Stimulated activated CD4-positive, alpha-beta T cell treated with anti-CD3 and anti-CD28 coated beads, Interleukin-12 subunit alpha, Interleukin-12 subunit beta, amount 100 ng/mL, for 24 hours (primary cell): Measurements from ENCODE around the gene MICB.
"Not testable (repeated sequence)": the region's sequence is repeated elsewhere in the genome, so short reads cannot be mapped to it uniquely, and the experiment has no call there.

ENCODE experiments used
- DNase-seq, 2 experiments: peaks; one replicate each; pipeline ENCODE4 v3.0.0-alpha.2; 2020; ENCODE audit warnings: low read depth in 2 of 2

MICB gene

DNA sequence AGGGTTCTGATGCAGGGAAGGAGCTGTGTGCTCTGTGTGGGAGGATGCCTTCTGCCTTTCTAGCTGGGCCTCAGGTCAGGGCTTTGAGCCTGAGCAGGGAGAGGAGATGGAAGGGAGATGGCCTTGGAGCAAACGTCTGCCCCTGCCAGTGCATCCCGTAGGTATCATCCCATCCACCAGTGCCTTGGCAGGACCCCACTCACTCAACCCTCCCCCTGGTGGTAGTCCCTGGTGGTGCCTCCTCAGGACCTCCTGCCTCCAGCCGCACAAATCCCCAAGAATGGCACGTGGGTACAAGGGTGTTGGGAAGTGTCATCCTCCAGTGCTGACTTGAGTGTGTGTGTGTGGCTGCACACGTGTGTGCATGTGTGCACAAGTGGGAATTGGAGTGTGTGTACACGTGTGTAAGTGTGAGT, 23.1 kb upstream of the MICB start:
- DNase-seq: no peak

DNA sequence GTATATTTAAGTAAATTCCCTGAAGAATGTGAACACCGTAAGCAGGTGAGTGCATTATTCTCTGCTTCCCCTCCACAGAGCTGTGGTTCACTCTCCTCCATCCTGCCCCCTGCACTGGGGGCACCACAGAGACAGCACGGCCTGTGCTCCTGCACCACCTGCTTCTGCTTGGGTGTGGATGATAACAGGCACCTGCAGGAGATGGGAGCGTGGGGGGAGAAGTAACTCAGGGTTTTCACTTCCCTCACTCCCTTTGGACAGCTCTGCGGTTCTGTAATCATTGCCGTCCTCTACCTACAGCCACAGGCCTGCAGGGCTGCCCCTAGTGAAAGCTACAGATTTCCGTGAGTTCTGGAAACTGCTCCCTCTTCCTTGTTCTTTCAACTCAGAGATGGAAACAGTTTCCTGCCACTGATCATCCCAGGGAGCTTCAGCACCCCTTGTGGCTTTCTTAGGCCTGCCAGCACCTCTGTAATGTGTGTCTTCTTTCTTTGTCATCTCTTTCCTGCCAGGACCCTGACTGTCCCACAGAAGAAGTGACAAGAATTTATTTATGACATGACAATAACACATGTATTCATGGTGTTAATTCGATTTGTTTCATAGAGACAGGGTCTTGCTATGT, 21.3 kb upstream of the MICB start:
- no peak for DNase-seq

DNA sequence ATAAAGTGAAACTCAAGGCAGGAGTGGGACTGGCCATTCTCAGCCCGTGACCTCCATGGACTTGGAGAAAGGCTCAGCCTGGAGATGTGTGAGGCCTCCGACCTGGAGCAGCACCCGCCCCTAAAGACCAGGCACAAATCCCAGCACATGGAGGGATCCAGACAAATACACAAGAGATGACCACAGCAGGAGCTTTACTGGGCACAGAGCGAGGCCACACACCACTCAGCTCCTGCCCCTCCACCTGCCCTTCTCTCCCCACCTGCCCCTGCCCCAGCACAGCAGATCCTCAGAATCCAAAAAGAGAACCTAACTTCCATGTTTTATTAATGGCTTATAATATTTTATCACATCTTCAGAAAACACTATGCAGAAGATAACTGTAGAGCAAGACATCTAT, 20.4 kb upstream of the MICB start:
- no peak for DNase-seq

DNA sequence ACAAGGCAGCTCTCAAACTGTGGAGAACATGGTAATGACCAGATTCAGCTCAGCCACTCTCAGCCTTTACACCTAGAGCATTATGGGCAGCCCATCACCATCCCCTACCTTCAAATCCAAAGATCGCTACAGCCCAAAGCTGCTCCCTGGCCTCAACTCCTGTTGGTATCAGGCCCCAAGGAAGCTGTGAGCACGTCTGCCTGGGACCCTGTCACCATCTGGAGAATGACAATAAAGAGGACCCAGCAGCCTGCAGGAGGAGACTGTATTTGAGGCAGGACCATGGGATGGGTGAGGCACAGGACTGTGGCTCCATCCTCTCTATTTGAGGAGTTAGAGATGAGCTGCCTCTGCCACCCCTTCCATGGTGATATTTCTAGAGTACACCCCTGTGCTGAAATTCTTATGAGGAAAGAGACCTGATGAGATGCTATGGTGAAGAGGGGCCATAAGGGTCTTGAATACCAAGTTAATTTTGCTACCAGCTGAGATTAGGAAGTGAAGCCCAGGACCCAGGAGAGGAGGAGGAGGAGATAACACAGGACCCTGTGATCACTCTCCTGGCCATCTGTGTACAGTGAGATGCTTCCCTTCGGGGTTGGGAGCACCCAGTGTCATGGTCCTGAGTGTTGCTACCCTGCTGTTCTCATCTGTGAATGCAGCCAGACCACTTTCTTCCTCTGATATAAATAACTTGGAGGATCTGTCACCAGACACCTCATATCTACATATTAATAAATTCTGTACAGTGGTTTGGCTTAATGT, 19.6 kb upstream of the MICB start:
- no peak for DNase-seq

DNA sequence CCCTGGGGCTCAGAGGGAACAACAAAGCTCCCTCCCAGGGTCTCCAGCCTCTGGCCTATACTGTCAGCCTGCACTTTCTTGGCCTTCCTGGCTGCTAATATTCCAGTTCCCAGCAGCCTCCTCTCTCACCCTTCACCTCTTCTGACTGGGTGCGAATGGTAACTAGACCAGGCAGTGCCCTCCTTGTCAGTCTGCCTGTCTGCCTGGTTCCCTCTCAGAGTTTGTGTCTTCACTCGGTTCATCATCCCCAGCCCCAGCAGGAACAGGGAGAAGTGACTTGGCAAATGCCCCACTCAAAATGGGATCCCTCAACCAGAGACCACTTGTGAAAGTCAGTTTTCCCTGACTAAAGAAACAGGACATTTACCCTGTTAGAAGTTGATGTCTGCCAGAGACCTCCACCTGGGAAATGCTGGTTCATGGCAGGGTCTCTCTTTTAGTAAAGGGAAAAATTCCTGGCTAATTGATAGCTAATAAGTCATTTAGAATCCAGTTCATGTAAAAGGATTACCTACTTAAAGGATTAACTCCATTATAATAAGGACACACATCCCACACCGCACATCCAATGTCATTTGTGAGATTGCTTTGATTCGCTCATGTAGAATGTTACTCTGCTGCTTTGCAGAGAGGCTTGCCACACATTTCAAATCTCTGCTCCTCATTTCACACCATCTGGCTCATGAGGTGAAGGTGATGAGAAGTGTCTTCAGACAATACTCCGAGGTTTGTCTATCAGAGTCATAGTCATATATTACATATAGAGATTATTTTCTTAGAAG, 18.6 kb upstream of the MICB start:
- no peak for DNase-seq

DNA sequence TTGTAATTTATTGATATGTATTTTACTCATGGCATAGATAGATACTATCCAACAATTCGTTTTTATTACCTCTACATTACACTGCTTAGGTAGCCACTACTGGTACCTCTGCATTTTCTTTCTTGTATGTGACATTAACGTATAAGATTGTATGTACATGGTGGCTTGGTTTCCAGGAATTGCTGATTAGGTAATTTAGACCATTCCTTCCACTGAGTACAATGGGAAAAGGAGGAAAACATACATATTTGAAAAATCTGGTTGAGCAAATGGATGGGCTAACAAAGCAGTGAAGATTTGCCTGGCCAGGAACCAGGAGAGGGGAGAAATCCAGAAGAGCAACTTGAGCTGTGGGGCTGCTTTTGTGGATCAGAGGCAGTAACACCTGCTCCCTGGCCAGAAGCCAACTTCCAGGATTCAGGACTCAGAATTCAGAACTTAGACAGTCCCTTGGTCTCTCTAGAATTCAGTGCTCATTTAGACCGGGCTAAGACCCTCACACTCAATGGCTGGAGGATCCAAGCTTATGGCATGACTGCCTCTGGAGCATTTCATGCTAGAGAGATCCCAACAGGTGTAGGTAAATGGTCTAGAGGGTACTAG, 17.9 kb upstream of the MICB start:
- DNase-seq: no peak

DNA sequence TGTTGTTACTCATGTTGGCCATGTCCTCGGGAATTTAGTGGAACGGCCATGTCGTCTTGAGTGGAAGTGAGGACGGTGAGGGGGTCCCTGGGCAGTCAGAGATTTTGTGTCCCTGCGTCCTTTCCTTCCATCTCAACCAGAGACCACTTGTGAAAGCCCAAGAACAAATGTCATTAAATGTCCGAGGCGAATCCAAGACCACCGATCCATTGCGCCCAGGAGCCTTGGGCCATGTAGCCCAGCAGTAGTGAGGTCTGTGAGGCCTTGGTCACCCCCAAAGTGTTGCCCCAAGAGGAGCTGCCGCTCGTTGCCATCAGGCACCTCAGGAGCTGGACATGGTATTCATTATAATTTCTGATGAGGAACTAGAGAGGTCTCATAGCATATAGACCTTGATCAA, 17.4 kb upstream of the MICB start:
- no peak for DNase-seq

DNA sequence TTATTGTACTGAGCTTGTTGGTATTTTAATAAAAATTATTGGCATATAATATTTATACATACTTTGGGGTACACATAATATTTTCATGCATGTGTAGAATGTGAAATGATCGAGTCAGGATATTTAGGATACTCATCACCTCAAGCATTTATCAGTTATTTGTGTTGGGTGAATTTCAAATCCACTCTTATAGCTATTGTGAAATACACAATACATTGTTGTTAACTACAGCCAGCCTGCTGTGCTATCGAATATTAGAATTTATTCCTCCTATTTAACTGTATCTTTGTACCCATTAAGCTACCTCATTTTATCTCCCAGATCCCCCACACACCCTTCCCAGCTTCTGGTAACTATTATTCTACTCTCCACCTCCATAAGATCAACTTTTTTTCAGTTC, 14.6 kb upstream of the MICB start:
- no peak for DNase-seq

DNA sequence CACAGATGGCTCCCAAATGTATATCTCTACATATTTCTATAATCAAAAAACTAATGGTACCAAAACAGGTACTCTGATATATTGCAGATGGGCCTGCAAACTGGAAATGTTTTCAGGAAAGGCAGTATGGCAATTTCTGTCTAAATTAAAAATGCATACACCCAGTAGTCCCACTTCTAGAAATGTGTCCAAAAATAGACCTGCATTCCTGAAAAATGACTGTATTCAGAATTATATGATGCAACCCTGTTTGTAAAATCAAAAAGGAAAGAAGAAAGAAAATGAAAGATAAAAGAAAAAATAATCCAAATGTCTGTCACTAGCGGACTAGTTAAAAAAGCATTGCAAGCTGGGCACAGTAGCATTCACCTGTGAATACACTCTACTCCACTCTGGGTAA, 12.9 kb upstream of the MICB start:
- no peak for DNase-seq

DNA sequence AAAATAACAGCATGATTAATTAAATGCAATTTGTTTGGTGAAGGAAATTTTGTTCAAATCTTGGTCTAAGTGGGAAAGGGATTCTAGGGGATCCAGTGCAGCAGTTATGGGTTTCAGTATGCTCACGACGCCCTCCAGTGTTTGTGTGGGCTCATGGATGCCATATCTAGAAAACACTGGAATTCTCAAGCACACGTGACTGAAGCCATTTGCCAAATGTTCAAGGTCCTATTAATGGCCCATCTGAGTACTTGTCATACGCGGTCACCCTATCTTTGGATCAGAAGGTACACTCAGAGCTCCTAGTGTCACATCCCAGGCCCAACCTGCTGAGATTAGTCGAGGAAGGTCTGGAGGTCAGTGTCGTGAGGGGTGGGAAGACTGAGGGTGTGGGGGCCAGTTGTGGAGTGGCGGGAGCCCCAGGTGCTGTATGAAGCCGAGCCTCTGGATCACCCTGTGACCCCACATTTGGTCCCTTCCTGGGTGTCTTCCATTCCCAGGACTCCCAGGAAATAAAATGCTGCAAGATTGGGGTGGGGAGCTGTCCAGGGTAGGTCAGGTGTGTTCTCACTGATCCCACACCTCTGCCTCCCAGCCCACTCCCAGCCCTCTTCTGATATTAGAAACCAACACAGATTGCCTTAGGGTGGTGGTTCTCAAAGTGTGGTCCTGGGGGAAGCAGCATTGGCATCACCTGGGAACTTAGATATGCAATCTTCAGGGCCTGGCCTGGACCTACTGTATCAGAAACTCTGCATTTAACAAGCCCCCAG, 11.7 kb upstream of the MICB start:
- DNase-seq: not testable (repeated sequence)

DNA sequence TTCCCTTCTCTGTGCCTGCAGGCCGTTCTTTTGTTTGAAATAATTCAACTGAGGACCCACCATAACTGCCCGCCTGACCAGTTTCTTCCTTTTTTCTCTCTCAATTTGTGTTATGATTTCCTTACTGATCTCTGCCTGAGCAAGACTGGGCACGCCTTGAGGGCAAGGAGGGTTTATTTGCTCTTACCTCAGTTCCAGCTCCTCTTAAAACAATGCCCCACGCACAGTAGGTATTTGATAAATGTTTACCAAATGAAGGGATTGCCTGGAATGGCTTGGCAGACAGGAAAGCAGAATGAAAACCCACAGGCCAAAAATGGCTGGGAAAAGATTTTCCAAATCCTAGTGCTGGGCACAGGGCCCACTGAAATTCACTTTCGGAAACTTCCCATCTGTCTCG, 10.3 kb upstream of the MICB start:
- not testable (repeated sequence) for DNase-seq

DNA sequence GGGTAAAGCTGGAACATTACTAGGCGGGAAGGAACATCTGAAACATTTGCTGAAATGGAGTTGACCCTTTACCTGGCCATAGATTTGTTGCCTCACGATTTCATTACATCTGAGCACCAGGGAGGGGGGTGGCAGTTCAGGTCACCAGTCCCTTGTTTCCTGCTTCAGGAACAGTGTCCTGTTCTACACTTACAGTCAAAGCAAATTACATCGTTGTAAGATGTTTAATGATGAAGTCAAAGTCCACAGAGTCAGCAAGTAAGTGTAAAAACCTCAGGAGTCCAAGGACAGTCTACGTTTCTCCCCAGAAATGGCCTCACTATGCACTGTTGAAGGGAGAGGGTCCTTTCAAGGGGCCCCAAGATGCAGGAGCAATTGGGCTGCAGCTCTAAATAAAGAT, 8.9 kb upstream of the MICB start:
- no peak for DNase-seq

DNA sequence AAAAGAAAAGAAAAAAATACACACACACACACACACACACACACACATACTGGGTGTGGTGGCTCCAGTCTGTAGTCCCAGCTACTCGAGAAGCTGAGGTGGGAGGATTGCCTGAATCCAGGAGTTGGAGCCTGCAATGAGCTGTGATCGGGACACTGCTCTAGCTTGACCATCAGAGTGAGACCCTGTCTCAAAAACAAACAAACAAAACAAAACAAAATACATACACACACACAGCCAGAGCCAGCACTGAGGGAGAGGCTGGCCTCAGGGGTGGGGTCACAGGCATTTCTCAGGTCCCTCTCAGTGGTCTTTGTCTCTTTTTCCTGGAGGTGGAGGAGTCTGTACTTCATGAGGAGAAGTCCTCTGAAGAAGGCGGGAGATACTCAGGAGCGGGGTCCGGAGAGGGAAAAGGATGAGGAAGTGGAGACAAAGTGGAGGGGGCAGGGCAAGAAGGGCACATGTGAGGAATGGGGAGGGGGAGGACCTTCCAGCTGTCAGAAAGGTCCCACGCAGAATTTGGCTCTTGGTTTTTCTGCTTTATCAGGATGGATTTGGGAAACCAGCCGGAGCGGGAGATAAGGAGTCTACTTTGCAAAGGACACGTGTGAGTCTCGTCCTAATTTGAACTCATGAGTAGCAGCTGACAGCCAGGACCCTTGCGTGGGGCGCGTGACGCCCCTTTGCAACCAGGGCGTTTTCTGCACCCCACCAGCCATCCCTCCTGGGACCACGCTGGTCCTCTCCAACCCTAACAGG, 7.7 kb upstream of the MICB start:
- DNase-seq: no peak

DNA sequence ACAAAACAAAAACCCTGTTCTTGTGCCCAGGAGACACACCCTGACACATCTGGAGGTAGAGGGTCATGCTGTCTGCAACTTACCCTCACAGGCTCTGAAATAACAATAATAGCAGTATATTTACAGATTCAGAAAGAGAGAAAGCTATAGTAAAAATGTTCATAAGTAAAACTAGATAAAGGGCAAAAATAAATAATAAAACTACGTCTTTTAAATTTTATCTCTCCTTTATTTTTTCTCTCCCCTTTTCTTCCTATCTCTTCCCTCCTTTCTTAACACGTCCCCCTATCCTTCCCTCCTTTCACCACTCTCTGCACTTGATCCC, 4.4 kb upstream of the MICB start:
- not testable (repeated sequence) for DNase-seq

DNA sequence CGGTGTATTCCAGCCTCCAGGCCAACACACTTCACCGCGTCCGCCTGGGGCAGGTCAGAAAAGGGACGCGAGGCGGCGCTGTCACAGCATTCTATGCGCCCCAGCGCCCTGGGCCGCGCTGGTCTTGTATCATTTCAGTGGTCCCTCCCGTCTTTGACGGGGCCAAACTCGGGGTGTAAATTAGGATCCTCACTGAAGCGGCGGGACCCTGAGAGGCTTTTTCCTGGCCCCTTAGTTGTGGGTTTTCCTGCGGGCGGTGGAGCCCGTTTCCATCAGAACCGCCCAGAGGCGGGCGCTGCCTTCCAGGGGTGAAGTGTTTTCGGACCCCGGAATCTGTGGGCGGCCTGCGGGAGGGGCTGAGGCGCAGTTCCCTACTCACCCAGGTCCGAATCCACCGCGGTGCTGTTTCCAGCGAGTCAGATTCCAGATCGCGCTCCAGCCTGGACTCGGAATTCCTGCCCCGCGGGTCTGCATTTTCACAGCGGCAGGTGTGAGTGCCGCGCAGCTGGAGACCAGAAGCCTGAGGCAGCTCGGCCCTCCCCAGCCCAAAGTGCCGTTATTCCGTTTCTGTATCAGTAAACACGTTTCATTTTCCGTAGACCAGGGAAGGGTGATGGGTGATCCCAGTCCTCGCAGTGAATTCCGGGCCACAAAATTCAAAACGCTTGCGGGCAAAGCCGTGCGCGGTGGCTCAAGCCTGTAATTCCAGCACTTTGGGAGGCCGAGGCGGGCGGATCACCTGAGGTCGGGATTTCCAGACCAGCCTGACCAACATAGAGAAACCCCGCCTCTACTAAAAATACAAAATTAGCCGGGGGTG, 3.9 kb upstream of the MICB start:
- DNase-seq: peak; percentile 52 to 70

DNA sequence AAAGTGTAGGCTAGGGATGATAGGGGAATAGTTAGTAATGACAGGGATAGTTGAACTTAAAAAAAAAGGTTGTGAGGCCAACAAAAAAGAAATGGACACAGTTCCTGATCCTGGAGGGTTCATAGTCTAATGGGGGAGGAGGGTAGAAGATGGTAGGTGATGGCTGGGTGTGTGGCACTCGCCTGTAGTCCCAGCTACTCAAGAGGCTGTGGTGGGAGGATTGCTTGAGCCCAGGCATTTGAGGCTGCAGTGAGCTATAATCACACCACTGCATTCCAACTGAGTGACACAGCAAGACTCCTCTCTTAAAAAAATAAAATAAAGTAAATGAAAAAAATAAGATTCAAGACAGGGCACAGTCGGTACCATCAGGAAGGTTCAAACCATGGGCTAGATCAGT, 2.4 kb upstream of the MICB start:
- no peak for DNase-seq

DNA sequence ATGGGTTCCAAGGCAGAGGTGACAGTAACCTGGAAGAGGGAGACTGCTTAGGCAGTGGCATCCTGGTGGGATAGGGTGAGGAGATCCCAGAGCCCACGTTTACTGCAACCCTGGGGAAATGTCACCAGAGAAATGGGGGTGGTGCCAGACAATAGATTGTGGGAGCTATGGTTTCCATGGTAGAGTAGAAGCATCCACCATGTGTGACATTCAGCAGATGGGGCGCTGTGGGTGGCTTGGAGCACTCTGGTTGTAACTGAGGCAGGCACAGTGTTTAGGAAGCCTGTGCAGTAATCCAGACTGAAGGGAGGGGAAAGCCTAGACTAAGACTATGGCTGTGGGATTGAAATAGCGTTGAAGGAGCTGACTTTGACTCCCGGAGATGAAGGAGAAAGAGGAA, 1.1 kb upstream of the MICB start:
- not testable (repeated sequence) for DNase-seq

DNA sequence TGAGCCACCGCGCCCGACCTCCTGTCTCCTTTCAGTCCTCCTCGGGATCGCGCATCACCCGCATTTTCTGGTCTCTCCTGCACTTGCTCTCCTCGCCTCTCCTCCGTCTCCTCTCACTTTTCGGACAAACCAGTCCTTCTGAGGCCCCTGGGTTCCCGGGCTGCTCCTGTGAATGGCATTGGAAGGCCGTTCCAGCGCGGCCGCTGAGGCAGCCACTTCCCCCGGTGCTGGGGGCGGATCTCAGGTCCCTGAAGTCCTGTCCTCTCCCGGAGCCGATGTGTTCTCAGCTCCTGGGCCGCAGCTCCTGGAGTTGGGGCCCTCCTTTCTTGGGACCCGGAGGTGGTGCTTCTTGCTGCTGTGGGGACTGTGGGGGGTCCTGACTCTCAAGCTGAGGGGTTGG, 803 bp downstream of the MICB start:
- no peak for DNase-seq

DNA sequence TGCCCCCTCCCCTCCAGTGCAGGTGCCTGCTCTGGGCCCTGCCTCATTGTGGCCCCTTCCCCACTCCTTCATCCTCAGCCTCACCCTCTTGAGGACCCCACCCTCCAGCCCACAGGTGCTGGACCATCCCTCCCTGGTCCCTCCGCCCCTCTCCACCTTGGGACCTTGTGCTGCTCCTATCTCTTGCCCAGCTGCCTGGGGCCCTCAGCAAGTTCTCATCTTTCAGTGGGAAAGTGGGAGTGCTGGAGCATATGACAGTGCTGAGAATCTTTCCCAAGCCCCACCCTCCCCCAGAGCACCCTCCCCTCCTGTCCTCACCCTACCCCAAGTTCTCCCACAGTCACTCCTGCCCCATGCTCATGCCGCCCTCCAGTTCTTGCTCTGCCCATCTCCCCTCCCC, 1.7 kb downstream of the MICB start:
- not testable (repeated sequence) for DNase-seq

DNA sequence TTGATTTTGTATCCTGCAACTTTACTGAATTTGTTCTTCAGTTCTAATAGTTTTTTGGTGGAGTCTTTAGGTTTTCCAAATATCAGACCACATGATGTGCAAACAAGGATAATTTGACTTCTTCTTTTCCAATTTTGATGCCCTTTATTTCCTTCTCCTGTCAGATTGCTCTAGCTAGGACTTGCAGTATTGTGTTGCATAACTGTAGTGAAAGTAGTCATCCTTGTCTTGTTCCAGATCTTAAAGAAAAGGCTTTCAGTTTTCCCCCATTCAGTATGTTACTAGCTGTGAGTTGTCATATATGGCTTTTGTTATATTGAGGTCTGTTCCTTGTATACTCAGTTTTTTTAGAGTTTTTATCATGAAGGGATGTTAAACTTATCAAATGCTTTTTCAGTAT, 4.6 kb downstream of the MICB start:
- DNase-seq: no peak
